Heart left ventricle (tissue), 13 donors: ENCODE measurements around the gene PECR.

ENCODE experiments used
- POLR2A ChIP-seq, 2 donors: fragments of 450-650 bp; IDR thresholded peaks; one replicate each; pipeline ENCODE4 v1.6.1; 2017; ENCODE audit warnings: antibody characterized with exemption in 2 of 2, mild to moderate bottlenecking in 2 of 2, moderate library complexity in 2 of 2
- TF ChIP-seq, protein P1 (sequence below), 12 donors: fragments of 200-600 bp; sonication (generic) in 4 of 12; IDR thresholded peaks; one replicate each; pipeline versions ENCODE4 v1.5.0 to v1.8.0; 2018 to 2022; ENCODE audit warnings: antibody characterized with exemption in 12 of 12, mild to moderate bottlenecking in 5 of 12
- donor health status: ischemic (EF 13 %, LVEDD 7.1; RV severe dilation, severe dysfunction).
- donor health status: DM: no; HTN: yes; CAD: no.
- donor health status: DM: no; HTN: no; CAD: no.
- donor health status: ischemic (EF 25% LVEDD 6.9; RV normal size, moderate dysfunction).
- donor health status: ischemic (EF 25% LVEDD 5.7; RV mildly dilated, moderate dysfunction).
- donor health status: ischemic (EF 35%, LVEDD 5.7; RV mildly dilated, moderate dysfunction).
- donor health status: nonischemic (EF 11% LVEDD 7.7; RV severe dilation, severe dysfunction).
- donor health status: DM: yes; HTN: yes; CAD: no.
- donor health status: PGD.
- donor health status: ischemic (EF 29% LVEDD 5.4; RV normal size, mild dysfunction).
- donor health status: nonischemic (EF 23%, LVEDD 6.1; RV moderate dilation, normal function).

DNA sequence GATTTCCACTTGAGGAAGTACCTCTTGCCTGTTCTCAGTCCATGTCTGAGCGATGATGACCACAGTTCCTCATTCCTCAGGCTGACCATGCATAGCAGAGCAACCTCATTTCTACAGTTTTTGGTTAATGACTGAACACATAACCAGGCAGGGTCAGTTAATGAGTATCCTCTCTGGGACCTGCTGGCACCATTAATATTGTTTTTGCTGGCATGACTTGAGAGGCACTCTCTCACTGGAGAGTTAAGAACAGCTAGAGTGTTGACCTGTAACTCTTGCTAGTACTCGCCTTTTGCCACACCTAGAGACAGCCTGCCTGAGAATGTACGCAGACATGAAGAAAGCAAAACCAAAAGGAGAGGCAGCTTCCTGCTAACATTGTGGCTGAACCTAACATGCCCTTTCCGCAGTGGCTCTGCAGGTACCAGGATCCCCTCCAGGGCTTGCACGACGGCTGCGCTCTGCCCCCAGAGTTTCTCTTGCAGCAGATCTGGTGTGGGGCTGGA is 23.9 kb downstream of the PECR start:
- TF ChIP-seq, protein P1, sequence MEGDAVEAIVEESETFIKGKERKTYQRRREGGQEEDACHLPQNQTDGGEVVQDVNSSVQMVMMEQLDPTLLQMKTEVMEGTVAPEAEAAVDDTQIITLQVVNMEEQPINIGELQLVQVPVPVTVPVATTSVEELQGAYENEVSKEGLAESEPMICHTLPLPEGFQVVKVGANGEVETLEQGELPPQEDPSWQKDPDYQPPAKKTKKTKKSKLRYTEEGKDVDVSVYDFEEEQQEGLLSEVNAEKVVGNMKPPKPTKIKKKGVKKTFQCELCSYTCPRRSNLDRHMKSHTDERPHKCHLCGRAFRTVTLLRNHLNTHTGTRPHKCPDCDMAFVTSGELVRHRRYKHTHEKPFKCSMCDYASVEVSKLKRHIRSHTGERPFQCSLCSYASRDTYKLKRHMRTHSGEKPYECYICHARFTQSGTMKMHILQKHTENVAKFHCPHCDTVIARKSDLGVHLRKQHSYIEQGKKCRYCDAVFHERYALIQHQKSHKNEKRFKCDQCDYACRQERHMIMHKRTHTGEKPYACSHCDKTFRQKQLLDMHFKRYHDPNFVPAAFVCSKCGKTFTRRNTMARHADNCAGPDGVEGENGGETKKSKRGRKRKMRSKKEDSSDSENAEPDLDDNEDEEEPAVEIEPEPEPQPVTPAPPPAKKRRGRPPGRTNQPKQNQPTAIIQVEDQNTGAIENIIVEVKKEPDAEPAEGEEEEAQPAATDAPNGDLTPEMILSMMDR (IDR thresholded peaks at IDR 0.05), result no peak
- no peak for TF ChIP-seq POLR2A (IDR thresholded peaks at IDR 0.05)
